IPS-NIHi7 (cell line): Measurements from ENCODE around the gene DRAXIN.

Source experiments
- DNase-seq: peaks from one replicate; pipeline ENCODE4 v3.0.0; 2012; ENCODE audit warnings: mixed read lengths; ENCODE audit errors: extremely low spot score

DRAXIN gene

DNA sequence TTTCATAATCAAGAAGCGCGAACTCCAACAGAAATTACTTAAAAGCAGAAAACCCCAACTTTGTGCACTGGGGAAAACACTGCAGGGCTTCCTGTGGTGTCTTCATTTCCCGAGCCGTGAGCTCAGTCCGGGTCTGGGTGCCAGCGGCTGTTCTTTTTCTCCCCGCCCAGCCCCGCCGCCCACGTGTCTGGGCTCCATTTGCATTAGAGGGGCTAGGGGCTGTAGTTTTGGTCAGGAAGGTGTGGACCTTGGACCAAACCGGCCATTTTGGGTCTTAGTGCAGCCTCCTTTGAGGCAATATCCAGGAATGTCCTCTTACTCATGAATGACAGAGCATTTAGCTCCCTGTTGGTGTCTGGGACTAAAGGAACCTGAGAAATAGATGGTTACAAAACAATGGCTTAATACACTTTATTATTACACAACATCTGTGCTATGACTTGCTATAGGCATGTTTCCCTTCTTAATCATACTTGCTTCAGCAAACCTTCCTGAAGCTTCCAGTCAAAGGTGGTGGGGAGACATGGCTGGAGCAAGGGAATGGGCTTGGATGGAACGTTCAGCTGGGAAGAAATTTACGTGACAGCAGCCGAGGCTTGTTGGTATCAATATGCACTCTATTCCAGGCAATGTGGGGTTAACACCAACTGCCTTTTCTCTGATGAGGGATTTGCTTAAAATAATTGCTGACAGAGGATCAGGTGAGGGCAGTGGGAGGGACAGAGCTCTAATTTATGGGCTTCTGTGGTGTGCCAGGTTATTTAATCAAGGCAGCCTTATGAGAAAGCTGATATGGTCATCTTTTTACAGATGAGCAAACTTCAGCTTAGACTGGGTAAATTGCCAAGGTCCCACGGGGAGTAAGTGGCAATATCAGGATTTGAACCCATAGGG lies 45.5 kb downstream of the DRAXIN start:
- peak; percentile 74 for DNase-seq

- DNase-seq = no peak
Observed at GRCh38 chr1:11738096-11738495, 46.6 kb downstream of the DRAXIN start.

- no peak for DNase-seq
Observed at GRCh38 chr1:11738783-11739182, 47.3 kb downstream of the DRAXIN start.

DNA sequence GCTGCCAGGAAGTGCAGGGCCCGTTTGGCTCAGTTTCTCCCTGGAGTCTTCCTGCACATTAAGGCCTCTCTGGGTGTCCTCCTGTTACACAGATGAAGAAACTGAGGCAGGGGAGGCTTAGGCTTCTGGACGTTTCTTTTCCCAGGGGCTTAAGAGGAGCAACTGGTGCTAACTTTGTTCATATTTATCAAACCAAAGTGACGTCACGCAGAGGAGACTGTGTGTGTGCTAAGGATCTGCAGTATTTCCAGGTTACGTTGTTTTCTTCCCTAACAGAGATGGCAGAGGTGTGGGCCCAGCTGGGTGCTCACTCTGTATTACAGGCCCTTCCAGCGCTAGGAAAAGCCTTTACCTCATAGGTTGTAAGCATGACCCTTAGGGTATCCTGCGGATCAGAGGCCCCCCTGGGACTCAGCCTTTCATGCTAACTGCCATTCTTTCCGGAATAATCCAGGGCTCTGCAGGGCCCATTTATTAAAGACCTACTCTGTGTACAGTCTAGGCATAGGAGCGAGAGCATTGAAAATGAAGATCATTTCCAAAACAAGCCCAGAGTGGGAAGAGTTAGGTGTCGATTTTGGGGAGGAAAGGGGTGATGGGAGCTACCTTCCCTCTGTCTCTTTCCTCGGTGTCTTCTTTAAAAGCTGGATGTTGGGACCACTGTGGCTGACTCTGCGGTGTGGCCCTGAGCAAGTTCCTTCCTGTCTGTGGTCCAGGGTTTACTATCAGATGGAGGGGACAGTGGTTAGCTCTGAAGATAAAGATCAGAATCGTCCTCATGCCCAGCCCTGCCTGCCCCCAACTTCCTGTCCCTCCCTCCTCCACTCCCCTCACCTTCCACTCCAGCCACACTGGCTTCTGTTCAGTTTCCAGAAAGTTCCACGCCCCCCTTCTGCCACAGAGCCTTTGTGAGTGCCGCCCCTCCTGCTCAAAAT lies 49.0 kb downstream of the DRAXIN start:
- no peak for DNase-seq

DNA sequence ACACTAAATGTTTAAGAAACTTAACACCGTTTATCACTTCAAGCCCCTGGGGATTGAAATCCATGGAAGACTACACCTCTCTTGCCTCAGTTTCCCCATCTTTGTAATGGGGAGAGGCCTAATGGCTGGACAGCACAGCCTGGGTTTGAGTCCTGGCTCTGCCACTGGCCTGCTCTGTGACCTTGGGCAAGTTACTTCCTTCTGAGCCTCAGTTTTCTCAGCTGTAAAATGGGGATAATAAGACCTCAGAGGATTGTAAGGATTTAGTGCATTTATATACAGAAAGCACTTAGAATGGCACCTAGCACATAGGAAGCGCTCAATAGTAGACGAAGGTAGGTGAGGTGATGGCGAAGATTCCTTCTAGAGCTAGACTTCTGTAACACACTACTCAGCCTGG lies 50.0 kb downstream of the DRAXIN start:
- DNase-seq = no peak

DNA sequence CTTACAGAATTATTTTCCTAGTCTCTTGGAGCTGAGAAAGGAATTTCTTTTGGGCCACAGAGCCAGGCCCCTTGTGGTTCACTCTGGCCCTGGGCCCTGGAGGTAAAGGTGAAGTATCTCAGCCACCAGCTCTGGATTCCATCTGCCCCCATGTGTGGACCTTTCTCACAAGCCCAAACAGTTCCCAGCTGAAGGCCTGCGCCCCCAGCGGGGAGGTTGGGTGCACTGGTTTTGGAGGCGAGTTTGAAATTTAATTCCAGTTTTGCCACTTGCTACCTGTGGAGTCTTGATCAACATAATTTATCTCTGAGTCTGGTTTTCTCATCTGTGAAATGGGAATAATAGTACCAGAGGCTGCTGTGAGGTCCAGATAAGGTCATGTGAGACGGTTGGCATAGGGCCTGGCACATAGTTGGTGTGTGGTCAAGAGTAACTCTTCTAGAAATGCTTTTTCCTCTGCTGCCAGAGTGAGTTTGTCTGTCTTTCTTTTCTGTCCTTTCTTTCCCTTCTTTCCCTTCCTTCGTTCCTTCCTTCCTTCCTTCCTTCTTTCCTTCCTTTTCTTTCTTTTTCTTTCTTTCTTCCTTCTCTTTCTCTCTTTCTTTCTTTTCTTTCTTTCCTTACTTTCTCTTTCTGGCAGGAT lies 50.5 kb downstream of the DRAXIN start:
- DNase-seq = no peak

GRCh38 chr1:11744287-11744686 lies 52.8 kb downstream of the DRAXIN start:
- no peak for DNase-seq

DNA sequence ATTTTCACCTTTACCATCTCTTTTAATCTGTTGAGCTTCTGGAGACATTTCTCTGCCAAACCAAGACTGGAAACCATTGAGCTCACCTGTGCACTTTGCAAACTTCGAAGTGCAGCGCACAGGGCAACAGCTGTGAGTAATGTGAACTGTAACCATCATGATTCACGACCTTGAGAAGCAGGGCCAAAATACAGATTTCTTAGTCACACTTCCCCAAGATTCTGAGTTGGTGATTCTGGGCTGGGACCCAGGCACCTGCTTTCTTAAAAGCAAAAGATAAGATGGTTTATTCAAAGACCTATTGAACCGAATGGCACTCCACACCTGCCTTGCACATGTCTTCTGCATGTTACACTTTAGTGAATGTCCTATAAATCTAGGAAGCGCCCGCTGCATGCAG lies 54.6 kb downstream of the DRAXIN start:
- no peak for DNase-seq

DNA sequence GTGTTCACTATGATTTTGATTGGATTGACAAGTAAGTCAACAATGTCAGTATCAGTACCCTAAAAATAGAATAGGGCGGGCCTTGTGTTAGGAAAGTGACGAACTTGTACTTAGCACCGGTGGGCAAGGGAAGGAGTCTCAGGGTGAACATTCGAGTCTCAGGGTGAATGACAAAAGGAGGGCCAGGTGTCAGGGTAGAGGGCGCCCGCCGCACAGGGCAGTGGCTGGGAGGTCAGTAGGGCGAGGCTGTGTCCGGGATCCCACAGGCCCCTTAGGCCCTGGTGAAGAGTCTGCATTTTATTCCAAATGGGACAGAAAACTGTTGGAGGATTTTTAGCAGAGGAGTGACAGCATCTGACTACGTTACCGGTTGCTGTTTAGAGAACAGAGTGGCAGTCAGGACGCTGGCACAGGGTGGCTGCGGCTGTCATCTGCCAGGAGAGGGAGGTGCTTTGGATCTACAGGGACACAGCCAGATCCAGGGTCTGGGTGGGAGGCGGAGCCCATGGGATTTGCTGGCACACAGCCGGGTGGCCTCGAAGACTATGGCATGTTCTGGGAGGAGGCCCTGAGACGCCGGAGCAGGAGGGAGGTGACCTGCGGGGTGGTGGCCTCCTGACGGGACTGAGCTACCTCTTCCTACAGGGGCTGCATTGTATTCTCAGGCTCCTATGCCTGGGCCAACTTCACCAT lies 55.4 kb downstream of the DRAXIN start:
- DNase-seq = no peak

- DNase-seq = no peak
Observed at GRCh38 chr1:11748294-11749202, 57.0 kb downstream of the DRAXIN start.

DNA sequence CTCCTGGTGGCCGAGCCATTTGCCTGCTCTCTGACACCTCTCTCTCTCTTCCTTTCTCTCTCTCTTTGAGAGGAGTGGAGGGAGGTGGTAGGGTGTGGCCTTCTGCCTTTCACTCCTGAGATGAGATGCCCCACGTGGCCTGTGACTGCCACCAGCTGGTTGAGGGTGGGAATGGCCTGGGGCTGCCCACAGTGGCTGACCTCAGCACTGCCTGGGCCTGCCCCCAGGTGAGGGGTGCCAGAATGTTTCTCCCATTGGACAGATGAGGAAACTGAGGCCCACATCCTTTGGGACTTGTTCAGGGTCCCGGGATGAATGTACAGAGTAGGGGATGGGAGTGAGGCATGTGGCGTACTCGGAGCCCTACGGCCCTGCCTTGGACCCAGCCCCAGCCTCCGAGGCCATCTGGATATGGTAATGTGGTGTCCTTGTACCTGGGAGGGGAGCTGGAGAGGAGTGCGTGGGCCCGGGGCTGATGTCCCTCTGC lies 57.7 kb downstream of the DRAXIN start:
- peak; percentile 88 for DNase-seq

DNA sequence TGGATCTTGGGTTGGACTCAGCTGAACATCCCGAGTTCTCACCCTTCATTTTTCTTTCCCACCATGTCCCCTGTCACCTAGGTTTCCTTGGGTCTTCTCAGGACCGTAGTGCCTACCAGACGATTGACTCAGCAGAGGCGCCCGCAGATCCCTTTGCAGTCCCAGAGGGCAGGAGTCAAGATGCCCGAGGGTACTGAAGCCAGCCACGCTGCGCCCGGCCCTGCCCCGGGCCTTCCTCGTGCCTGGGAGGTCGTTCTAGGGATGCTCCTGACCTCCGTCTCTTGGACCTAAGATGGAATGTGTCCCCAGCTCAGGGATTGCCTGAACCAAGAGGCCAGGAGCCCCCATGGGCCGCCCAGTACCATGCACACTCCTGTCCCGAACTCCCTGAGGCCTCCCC lies 58.5 kb downstream of the DRAXIN start:
- no peak for DNase-seq

- no peak for DNase-seq
Observed at GRCh38 chr1:11751087-11751486, 59.6 kb downstream of the DRAXIN start.

GRCh38 chr1:11752359-11753088 lies 61.0 kb downstream of the DRAXIN start:
- no peak for DNase-seq

DNA sequence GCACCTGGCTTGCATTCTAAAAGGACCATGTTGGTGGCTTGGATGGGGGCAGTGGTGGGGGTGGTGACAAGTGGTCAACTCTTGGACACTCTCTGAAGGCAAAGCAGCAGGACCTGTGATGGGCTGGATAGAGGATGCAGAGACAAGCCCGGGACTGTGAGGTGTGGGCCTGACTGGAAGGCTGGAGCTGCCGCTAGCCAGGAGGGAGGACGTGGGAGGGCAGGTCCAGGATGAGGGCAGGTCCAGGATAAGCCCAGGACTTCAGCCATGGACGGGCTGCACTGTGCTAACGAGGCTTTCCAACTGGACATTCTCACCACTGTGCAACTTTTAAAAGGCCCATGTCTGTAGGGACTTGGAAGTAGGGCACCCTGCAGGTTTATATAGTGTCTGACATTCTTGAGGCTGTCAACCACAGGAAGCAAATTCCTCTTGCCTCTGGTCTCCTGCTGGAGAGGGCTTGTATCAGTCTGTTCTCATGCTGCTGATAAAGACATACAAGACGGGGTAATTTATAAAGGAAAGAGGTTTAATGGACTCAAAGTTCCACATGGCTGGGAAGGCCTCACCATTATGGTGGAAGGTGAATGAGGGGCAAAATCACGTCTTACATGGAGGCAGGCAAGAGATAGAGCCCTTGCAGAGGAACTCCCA lies 62.2 kb downstream of the DRAXIN start:
- DNase-seq = no peak

GRCh38 chr1:11757047-11757446 lies 65.5 kb downstream of the DRAXIN start:
- DNase-seq = no peak

DNA sequence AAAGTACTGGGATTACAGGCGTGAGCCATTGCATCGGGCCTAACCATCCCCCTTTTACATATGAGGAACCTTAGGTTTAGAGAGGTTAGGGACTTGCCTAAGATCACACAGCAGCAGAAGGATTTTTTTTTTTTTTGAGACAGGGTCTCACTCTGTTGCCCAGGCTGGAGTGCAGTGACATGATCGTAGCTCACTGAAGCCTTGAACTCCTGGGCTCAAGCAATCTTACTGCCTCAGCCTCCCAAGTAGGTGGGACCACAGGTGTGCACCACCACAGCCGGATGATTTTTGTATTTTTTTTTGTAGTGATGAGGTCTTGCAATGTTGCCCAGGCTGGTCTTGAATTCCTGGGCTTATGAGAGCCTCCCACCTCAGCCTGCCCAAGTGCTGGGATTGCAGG lies 68.3 kb downstream of the DRAXIN start:
- no peak for DNase-seq

DNA sequence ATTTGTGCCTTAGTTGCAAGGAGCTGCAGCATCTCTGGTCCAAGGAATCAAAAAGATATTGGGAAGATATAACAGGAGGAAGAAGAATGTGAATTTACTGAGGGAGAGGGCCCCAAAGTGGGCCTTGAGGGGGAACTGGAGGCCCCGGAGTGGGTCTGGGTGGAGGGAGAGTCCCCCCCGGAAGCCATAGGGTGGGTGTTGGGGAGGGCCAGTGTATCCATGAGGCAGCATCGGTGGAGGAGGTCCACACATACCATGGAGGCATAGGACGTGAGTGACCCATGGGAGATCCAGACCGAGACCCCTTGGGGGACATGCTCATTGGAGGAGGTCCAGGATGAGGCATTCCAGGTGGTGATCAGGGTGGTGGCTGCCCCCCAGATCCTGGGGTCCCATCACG lies 69.8 kb downstream of the DRAXIN start:
- no peak for DNase-seq

GRCh38 chr1:11761988-11762406 lies 70.5 kb downstream of the DRAXIN start, which contains the start of gene C1orf167:
Gene C1orf167 (plus strand): TSS chr1:11762193. CDS start chr1:11764401, 2,208 bp downstream.
- peak; percentile 84 for DNase-seq
